ENCODE measurements around the gene LY6G6F. TPM values are rescaled to one million over a fixed set of nuclear protein-coding genes. Genes with fewer than 3 reads are reported as not detected.
A peak's percentile ranks its signal among the peaks of the same experiment; 100 is the strongest.

LY6G6F gene
- total RNA-seq, 4 donors from 2014 or later, result not detected

GRCh38 chr6:31710523-31711219 lies 4.0 kb downstream of the LY6G6F start:
- DNase-seq, result no peak
- in situ Hi-C loops (cut with MboI; ENCODE audit: low pct_ligation_motif_present in 1 of 4, low pct_unique_long_range_greater_than_20kb in 1 of 4, low sequenced_read_pairs in 3 of 4) (no loop called here), intact Hi-C loops (cut with DNase I; ENCODE audit: low total_unique reads) (no loop called here)
- TF ChIP-seq EP300 (IDR thresholded peaks at IDR 0.05; ENCODE audit: low read depth) (no peak), POLR2A (IDR thresholded peaks at IDR 0.05) (no peak), POLR2AphosphoS5 (IDR thresholded peaks at IDR 0.05) (no peak), CTCF (IDR thresholded peaks at IDR 0.05) (no peak)
- Histone ChIP-seq H3K9me3 (no peaks in the 10 kb centered on the region), H3K36me3 (no peaks in the 10 kb centered on the region), H3K27ac (peak overlapping the region in 2 of 4 donors; percentile 19 to 21), H3K4me1 (peaks cover 0 to 28% (median 15%) of the 10 kb centered on the region in 4 donors), H3K4me3 (no peak overlapping the region), H3K27me3 (no peaks in the 10 kb centered on the region)
- WGBS, 2 donors (ENCODE audit: low coverage in 1 of 2), result 76 to 78% methylated on average over 1 to 5 of the region's 5 CpGs

- intact Hi-C loops (cut with DNase I; ENCODE audit: low total_unique reads), result no loop called here
- H3K4me1 ChIP-seq, result peaks cover 0 to 28% (median 15%) of the 10 kb centered on the region in 4 donors
- no peaks in the 10 kb centered on the region for H3K27me3 ChIP-seq
- no peaks in the 10 kb centered on the region for H3K36me3 ChIP-seq
- TF ChIP-seq CTCF (IDR thresholded peaks at IDR 0.05), result no peak
- peak in 1 of 3 donors; percentile 43 for TF ChIP-seq POLR2AphosphoS5 (IDR thresholded peaks at IDR 0.05)
- peak overlapping the region in 2 of 4 donors; percentile 19 to 21 for H3K27ac ChIP-seq
- no peak overlapping the region for H3K4me3 ChIP-seq
- H3K9me3 ChIP-seq, result no peaks in the 10 kb centered on the region
- 34% methylated on average over 8 of the region's 8 CpGs; no CpG with 5 or more reads in 1 of the 2 donors for WGBS, 2 donors (ENCODE audit: low coverage in 1 of 2)
- in situ Hi-C loops (cut with MboI; ENCODE audit: low pct_ligation_motif_present in 1 of 4, low pct_unique_long_range_greater_than_20kb in 1 of 4, low sequenced_read_pairs in 3 of 4), result no loop called here
- DNase-seq, result peak; percentile 53
These were observed 4.6 kb downstream of the LY6G6F start for GRCh38 chr6:31711233-31711632.

- Histone ChIP-seq H3K9me3 (no peaks in the 10 kb centered on the region), H3K36me3 (no peaks in the 10 kb centered on the region), H3K4me1 (peaks cover 0 to 28% (median 15%) of the 10 kb centered on the region in 4 donors), H3K27ac (no peak overlapping the region), H3K27me3 (no peaks in the 10 kb centered on the region), H3K4me3 (no peak overlapping the region)
- TF ChIP-seq CTCF (IDR thresholded peaks at IDR 0.05) (peak in 1 of 5 experiments; percentile 39), POLR2AphosphoS5 (IDR thresholded peaks at IDR 0.05) (no peak)
- peak; percentile 45 for DNase-seq
- in situ Hi-C loops (cut with MboI; ENCODE audit: low pct_ligation_motif_present in 1 of 4, low pct_unique_long_range_greater_than_20kb in 1 of 4, low sequenced_read_pairs in 3 of 4) (no loop called here), intact Hi-C loops (cut with DNase I; ENCODE audit: low total_unique reads) (no loop called here)
- 85% methylated on average over 8 of the region's 8 CpGs; no CpG with 5 or more reads in 1 of the 2 donors for WGBS, 2 donors (ENCODE audit: low coverage in 1 of 2)
These were observed 5.6 kb downstream of the LY6G6F start for GRCh38 chr6:31712296-31712695.

- Histone ChIP-seq H3K4me3 (no peak overlapping the region), H3K27me3 (no peaks in the 10 kb centered on the region), H3K4me1 (peaks cover 0 to 37% (median 24%) of the 10 kb centered on the region in 4 donors), H3K9me3 (no peaks in the 10 kb centered on the region), H3K36me3 (no peaks in the 10 kb centered on the region), H3K27ac (peak overlapping the region; percentile 38 to 64 (median 48))
- intact Hi-C loops (cut with DNase I; ENCODE audit: low total_unique reads) (no loop called here), in situ Hi-C loops (cut with MboI; ENCODE audit: low pct_ligation_motif_present in 1 of 4, low pct_unique_long_range_greater_than_20kb in 1 of 4, low sequenced_read_pairs in 3 of 4) (no loop called here)
- DNase-seq, result no peak
- WGBS, 2 donors (ENCODE audit: low coverage in 1 of 2), result 62 to 63% methylated on average over 2 to 4 of the region's 4 CpGs
- TF ChIP-seq EP300 (IDR thresholded peaks at IDR 0.05; ENCODE audit: low read depth), result no peak
- TF ChIP-seq POLR2A (IDR thresholded peaks at IDR 0.05), result no peak
- TF ChIP-seq CTCF (IDR thresholded peaks at IDR 0.05), result no peak
- TF ChIP-seq POLR2AphosphoS5 (IDR thresholded peaks at IDR 0.05), result no peak
These were observed 6.8 kb downstream of the LY6G6F start for GRCh38 chr6:31713465-31713864.

Data from transverse colon (tissue), 4 donors.